Naive thymus-derived CD4-positive, alpha-beta T cell (primary cell): ENCODE measurements around the gene IGSF9B. TPM values are rescaled to one million over a fixed set of nuclear protein-coding genes. Genes with fewer than 3 reads are reported as not detected.

Experiments
- ATAC-seq: fragments of 150-1000 bp; cut with Tn5 transposase; 2 replicates; pipeline ENCODE4 v1.10.0; 2021; ENCODE audit warnings: mild to moderate bottlenecking, moderate library complexity
- CTCF ChIA-PET: fragments of 350-600 bp; sonication (Branson Sonifier 250); formaldehyde crosslinking; loops from one replicate; lab custom pipeline; 2021; ENCODE audit warnings: antibody characterized with exemption; lab: Charles Lee
- POLR2A ChIA-PET: fragments of 350-600 bp; sonication (Branson Sonifier 250); formaldehyde crosslinking; loops from one replicate; lab custom pipeline; 2021; ENCODE audit warnings: antibody characterized with exemption, inconsistent platforms; lab: Charles Lee
- DNase-seq, 9 donors: peaks; one replicate each; pipeline versions ENCODE4 v3.0.0 to v3.0.0-alpha.2; 2020 to 2022; ENCODE audit warnings: mixed read lengths in 1 of 9
- H3K27ac ChIP-seq: one replicate; pipeline ENCODE4 v1.7.0; 2013; ENCODE audit warnings: mild to moderate bottlenecking, low read depth, low read length, moderate library complexity
- H3K27me3 ChIP-seq, 2 donors: one replicate each; pipeline ENCODE4 v1.7.0; 2013; ENCODE audit warnings: low read length in 2 of 2, mild to moderate bottlenecking in 2 of 2, moderate library complexity in 2 of 2; ENCODE audit not compliant: control insufficient read depth in 2 of 2, insufficient read depth in 2 of 2
- H3K36me3 ChIP-seq, 3 experiments: 1 replicate in 2 of 3; 2 replicates in 1 of 3; pipeline ENCODE4 v1.7.0; 2013; ENCODE audit warnings: low read length in 3 of 3, mild to moderate bottlenecking in 3 of 3, moderate library complexity in 1 of 3; ENCODE audit not compliant: insufficient read depth in 3 of 3, control insufficient read depth in 2 of 3
- H3K4me1 ChIP-seq, 2 donors: one replicate each; pipeline ENCODE4 v1.7.0; 2013; ENCODE audit warnings: low read length in 2 of 2, mild to moderate bottlenecking in 2 of 2, moderate library complexity in 1 of 2; ENCODE audit not compliant: control insufficient read depth in 2 of 2, insufficient read depth in 2 of 2
- H3K4me3 ChIP-seq: 2 replicates; pipeline ENCODE4 v1.7.0; 2013; ENCODE audit warnings: mild to moderate bottlenecking, low read length
- H3K9me3 ChIP-seq, 3 experiments: 1 replicate in 2 of 3; 2 replicates in 1 of 3; pipeline ENCODE4 v1.7.0; 2013; ENCODE audit warnings: low read length in 3 of 3; ENCODE audit not compliant: control insufficient read depth in 2 of 3
- H3K27ac Mint-ChIP-seq, 9 donors: one replicate each; pipeline ENCODE4 v1.8.0; 2020 to 2022; ENCODE audit warnings: mixed read lengths in 9 of 9, mild to moderate bottlenecking in 8 of 9, moderate library complexity in 5 of 9, inconsistent platforms in 2 of 9
- H3K27me3 Mint-ChIP-seq, 5 donors: one replicate each; pipeline ENCODE4 v1.8.0; 2021 to 2022; ENCODE audit warnings: mixed read lengths in 5 of 5, mild to moderate bottlenecking in 1 of 5
- H3K36me3 Mint-ChIP-seq, 5 donors: one replicate each; pipeline ENCODE4 v1.8.0; 2020 to 2022; ENCODE audit warnings: mixed read lengths in 5 of 5, mild to moderate bottlenecking in 3 of 5, inconsistent platforms in 1 of 5
- H3K4me1 Mint-ChIP-seq, 7 donors: one replicate each; pipeline ENCODE4 v1.8.0; 2020 to 2022; ENCODE audit warnings: mixed read lengths in 7 of 7, mild to moderate bottlenecking in 3 of 7, inconsistent platforms in 1 of 7
- H3K4me3 Mint-ChIP-seq, 10 donors: one replicate each; pipeline ENCODE4 v1.8.0; 2020 to 2022; ENCODE audit warnings: mild to moderate bottlenecking in 10 of 10, mixed read lengths in 10 of 10, moderate library complexity in 6 of 10, inconsistent platforms in 2 of 10
- H3K9me3 Mint-ChIP-seq, 11 donors: one replicate each; pipeline ENCODE4 v1.8.0; 2020 to 2022; ENCODE audit warnings: mixed read lengths in 11 of 11, mild to moderate bottlenecking in 4 of 11, inconsistent platforms in 1 of 11, moderate library complexity in 1 of 11
- intact Hi-C, 2 donors: fragments of 100-400 bp; cut with micrococcal nuclease; formaldehyde crosslinking; loops; one replicate each; pipeline ENCODE4 v1.15.1; 2023
- polyA plus RNA-seq, 2 donors: library from polyadenylated mRNA; unstranded; fragments of 300-500 nt; fragmentation: Illumina TruSeq; gene quantifications; one replicate each; pipeline ENCODE4 v1.2.3, GENCODE V29; 2021
- total RNA-seq, 6 experiments: library from RNA in 5 of 6; stranded (reverse) in 5 of 6; gene quantifications; 1 replicate in 5 of 6; 2 replicates in 1 of 6; pipeline ENCODE4 v1.2.3 and lab custom pipeline; 2021 to 2026

Gene IGSF9B
- total and polyA plus RNA-seq, 7 experiments from 2014 or later: 1.2 to 155 (median 19.3) TPM

DNA sequence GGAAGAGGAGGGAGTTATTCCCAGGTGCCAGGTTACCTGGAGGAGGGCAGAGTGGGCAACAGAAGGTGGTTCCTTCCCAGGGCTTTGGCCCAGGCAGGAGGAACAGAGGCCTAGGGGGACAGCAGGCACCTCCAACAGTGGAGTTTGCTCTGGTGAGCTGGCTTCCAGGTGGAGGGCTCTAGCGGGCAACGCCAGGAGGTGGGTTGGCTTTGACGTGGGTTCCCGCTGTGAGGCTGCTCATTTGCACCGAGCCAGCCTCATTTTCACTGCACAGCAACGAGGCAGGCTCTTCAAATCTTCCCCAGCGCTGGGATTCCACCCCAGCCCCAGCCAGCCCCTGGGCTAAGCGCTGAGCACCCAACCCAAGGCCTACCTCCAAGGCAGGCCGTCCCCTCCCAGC lies 8.1 kb downstream of the IGSF9B start:
- peaks cover 0 to 5% (median 0%) of the 10 kb centered on the region in 11 donors for H3K9me3 Mint-ChIP-seq
- H3K36me3 Mint-ChIP-seq: peaks cover 0 to 17% (median 0%) of the 10 kb centered on the region in 5 donors
- Histone ChIP-seq H3K36me3 (no peaks in the 10 kb centered on the region), H3K9me3 (no peaks in the 10 kb centered on the region), H3K27me3 (no peaks in the 10 kb centered on the region), H3K4me1 (peaks cover 47 to 67% of the 10 kb centered on the region in 2 donors), H3K4me3 (no peak overlapping the region), H3K27ac (no peak overlapping the region)
- CTCF ChIA-PET: interaction anchor here (0.6 to 4.0 kb wide), 7 partner anchors 10 to 119 kb away, joined by 3 to 29 read pairs (median 4); no protein-coding TSS in a partner anchor
- DNase-seq (no peak), ATAC-seq (no peak)
- intact Hi-C loops: loop anchor here in 1 of 2 donors (5.0 kb wide), 2 partner anchors 329 to 384 kb away; partner anchors contain the start of genes GLB1L2 and GLB1L3
- POLR2A ChIA-PET: interaction anchor here (0.6 to 3.4 kb wide), 5 partner anchors 8 to 277 kb away, joined by 3 to 18 read pairs (median 4); partner anchors contain the start of gene IGSF9B
- peaks cover 0 to 5% (median 0%) of the 10 kb centered on the region in 5 donors for H3K27me3 Mint-ChIP-seq
- H3K4me3 Mint-ChIP-seq: peak overlapping the region in 6 of 10 donors; percentile 68 to 97 (median 76)
- peaks cover 50 to 81% (median 72%) of the 10 kb centered on the region in 7 donors for H3K4me1 Mint-ChIP-seq
- peak overlapping the region in 8 of 9 donors; percentile 27 to 94 (median 84) for H3K27ac Mint-ChIP-seq

- ChIA-PET POLR2A (interaction anchor here (0.7 to 4.9 kb wide), 9 partner anchors 8 to 278 kb away, joined by 3 to 20 read pairs (median 6); partner anchors contain the start of gene IGSF9B), CTCF (interaction anchor here (0.7 to 4.0 kb wide), 13 partner anchors 9 to 120 kb away, joined by 3 to 29 read pairs (median 4); partner anchors contain the start of gene IGSF9B)
- Histone ChIP-seq H3K4me1 (peaks cover 50 to 60% of the 10 kb centered on the region in 2 donors), H3K27ac (peak overlapping the region; percentile 44), H3K4me3 (peak overlapping the region; percentile 39), H3K27me3 (no peaks in the 10 kb centered on the region), H3K36me3 (no peaks in the 10 kb centered on the region), H3K9me3 (no peaks in the 10 kb centered on the region)
- Mint-ChIP-seq H3K4me3 (peak overlapping the region; percentile 50 to 97 (median 76)), H3K27me3 (no peaks in the 10 kb centered on the region), H3K4me1 (peaks cover 41 to 76% (median 64%) of the 10 kb centered on the region in 7 donors), H3K36me3 (peaks cover 0 to 19% (median 0%) of the 10 kb centered on the region in 5 donors), H3K9me3 (peaks cover 0 to 5% (median 0%) of the 10 kb centered on the region in 11 donors), H3K27ac (peak overlapping the region; percentile 60 to 94 (median 85))
- peak; percentile 66 for ATAC-seq
- peak; percentile 49 to 76 (median 74) for DNase-seq
- intact Hi-C loops: loop anchor here (1.0 to 5.0 kb wide), 6 partner anchors 10 to 385 kb away; partner anchors contain the start of genes GLB1L2 (in 1 of the 2) and GLB1L3 (in 1 of the 2)
Observed at GRCh38 chr11:133947321-133947756, 9.4 kb downstream of the IGSF9B start.

DNA sequence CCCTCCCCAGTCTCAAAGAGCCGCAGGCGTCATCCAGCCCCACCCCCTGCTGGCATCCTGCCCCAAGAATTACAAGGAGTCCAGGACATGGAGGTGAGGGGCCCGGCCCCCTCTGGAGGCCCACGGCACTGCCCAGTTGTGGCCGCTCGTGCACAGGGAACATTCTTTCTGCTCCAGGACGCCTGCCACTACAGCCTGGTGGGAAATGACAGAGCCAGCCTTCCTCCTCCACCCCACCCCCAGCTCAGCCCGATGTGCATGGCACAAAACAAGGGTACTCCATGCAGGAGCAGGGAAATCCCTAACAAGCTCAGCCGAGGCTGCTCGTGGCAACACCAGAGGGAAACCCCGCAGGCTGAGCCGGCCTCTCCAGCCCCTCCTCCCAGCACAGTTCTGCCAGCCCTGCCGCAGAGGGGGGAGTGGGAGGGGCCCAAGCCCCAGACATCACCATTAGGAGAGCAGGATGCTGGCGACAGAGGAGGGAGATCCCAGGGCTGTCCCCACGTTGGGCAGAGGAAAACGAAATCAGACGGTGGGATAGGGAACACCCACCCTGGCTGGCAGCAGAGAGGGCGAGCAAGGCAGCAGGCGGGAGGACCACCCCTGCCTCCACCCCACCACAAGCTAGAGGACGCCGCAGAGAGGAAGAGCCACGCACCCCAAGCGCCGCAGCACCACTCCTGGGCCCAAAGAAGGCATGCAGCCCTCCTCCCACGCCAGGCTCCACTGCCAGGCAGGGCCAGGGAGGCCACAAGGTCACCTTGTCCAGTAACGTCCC lies 10.0 kb downstream of the IGSF9B start:
- H3K4me1 ChIP-seq: peaks cover 50 to 56% of the 10 kb centered on the region in 2 donors
- no peaks in the 10 kb centered on the region for H3K27me3 ChIP-seq
- POLR2A ChIA-PET: interaction anchor here (0.9 to 4.9 kb wide), 7 partner anchors 8 to 279 kb away, joined by 3 to 20 read pairs (median 12); partner anchors contain the start of gene IGSF9B
- no peak overlapping the region for H3K27ac ChIP-seq
- Mint-ChIP-seq H3K27ac (peak overlapping the region in 6 of 9 donors; percentile 76 to 94 (median 84)), H3K36me3 (peaks cover 0 to 23% (median 2%) of the 10 kb centered on the region in 5 donors), H3K4me1 (peaks cover 44 to 77% (median 67%) of the 10 kb centered on the region in 7 donors), H3K4me3 (peak overlapping the region in 9 of 10 donors; percentile 12 to 97 (median 73)), H3K9me3 (peaks cover 0 to 5% (median 0%) of the 10 kb centered on the region in 11 donors), H3K27me3 (no peaks in the 10 kb centered on the region)
- intact Hi-C loops: loop anchor here (1.0 to 5.0 kb wide), 6 partner anchors 11 to 386 kb away; partner anchors contain the start of genes GLB1L2 (in 1 of the 2) and GLB1L3 (in 1 of the 2)
- DNase-seq (peak in 2 of 9 donors; percentile 49 to 55), ATAC-seq (peak; percentile 1)
- H3K36me3 ChIP-seq: no peaks in the 10 kb centered on the region
- no peaks in the 10 kb centered on the region for H3K9me3 ChIP-seq
- no peak overlapping the region for H3K4me3 ChIP-seq
- CTCF ChIA-PET: interaction anchor here (0.7 to 4.0 kb wide), 11 partner anchors 10 to 112 kb away, joined by 3 to 29 read pairs (median 4); partner anchors contain the start of gene IGSF9B

DNA sequence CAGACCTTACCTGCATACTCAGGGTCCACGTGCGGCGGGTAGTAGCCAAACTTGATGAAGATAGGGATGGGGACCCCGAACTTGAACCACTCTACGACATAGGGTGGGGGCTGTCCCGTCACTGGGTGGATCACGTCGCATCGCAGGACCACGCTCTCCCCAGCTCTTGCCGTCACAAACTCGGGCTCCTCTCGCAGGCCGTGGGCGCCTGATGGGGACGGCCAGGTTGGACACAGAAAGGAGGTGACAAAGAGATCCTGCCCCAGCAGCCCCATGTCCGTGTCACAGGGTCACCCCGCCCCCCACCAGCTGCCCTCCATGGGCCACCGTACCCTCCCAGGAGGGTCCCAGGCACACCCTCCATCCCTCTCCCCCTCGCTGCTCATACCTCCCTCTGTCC lies 10.7 kb downstream of the IGSF9B start:
- CTCF ChIA-PET: interaction anchor here (0.6 to 4.0 kb wide), 4 partner anchors 15 to 100 kb away, joined by 3 to 29 read pairs (median 8); no protein-coding TSS in a partner anchor
- Histone ChIP-seq H3K27me3 (no peaks in the 10 kb centered on the region), H3K4me3 (peak overlapping the region; percentile 50), H3K4me1 (peaks cover 50 to 56% of the 10 kb centered on the region in 2 donors), H3K36me3 (no peaks in the 10 kb centered on the region), H3K27ac (peak overlapping the region; percentile 70), H3K9me3 (no peaks in the 10 kb centered on the region)
- Mint-ChIP-seq H3K4me3 (peak overlapping the region in 6 of 10 donors; percentile 4 to 97 (median 88)), H3K9me3 (peaks cover 0 to 5% (median 0%) of the 10 kb centered on the region in 11 donors), H3K27ac (peak overlapping the region in 4 of 9 donors; percentile 8 to 99 (median 90)), H3K36me3 (peaks cover 0 to 30% (median 6%) of the 10 kb centered on the region in 5 donors), H3K4me1 (peaks cover 45 to 80% (median 65%) of the 10 kb centered on the region in 7 donors), H3K27me3 (no peaks in the 10 kb centered on the region)
- no peak for ATAC-seq
- intact Hi-C loops: loop anchor here in 1 of 2 donors (5.0 kb wide), 2 partner anchors 331 to 386 kb away; partner anchors contain the start of genes GLB1L2 and GLB1L3
- DNase-seq: no peak
- POLR2A ChIA-PET: interaction anchor here (1.8 to 4.9 kb wide), 6 partner anchors 9 to 278 kb away, joined by 3 to 20 read pairs (median 13); partner anchors contain the start of genes IGSF9B, NCAPD3 and VPS26B

- peak; percentile 83 for ATAC-seq
- peaks cover 0 to 5% (median 0%) of the 10 kb centered on the region in 11 donors for H3K9me3 Mint-ChIP-seq
- Histone ChIP-seq H3K36me3 (no peaks in the 10 kb centered on the region), H3K27me3 (no peaks in the 10 kb centered on the region), H3K9me3 (no peaks in the 10 kb centered on the region), H3K4me3 (peak overlapping the region; percentile 50), H3K27ac (peak overlapping the region; percentile 70), H3K4me1 (peaks cover 50 to 56% of the 10 kb centered on the region in 2 donors)
- intact Hi-C loops: loop anchor here (1.0 to 5.0 kb wide), 9 partner anchors 12 to 387 kb away; partner anchors contain the start of genes ACAD8 (in 1 of the 2), GLB1L2 (in 1 of the 2), GLB1L3 (in 1 of the 2) and JAM3 (in 1 of the 2)
- peaks cover 0 to 34% (median 6%) of the 10 kb centered on the region in 5 donors for H3K36me3 Mint-ChIP-seq
- peaks cover 45 to 84% (median 65%) of the 10 kb centered on the region in 7 donors for H3K4me1 Mint-ChIP-seq
- CTCF ChIA-PET: interaction anchor here (0.6 to 4.0 kb wide), 2 partner anchors 16 to 18 kb away, joined by 3 to 29 read pairs; no protein-coding TSS in a partner anchor
- H3K27me3 Mint-ChIP-seq: no peaks in the 10 kb centered on the region
- H3K4me3 Mint-ChIP-seq: peak overlapping the region; percentile 80 to 97 (median 86)
- DNase-seq: peak; percentile 41 to 87 (median 86)
- POLR2A ChIA-PET: interaction anchor here (0.6 to 4.9 kb wide), 6 partner anchors 10 to 279 kb away, joined by 3 to 20 read pairs (median 10); partner anchors contain the start of genes IGSF9B, NCAPD3 and VPS26B
- H3K27ac Mint-ChIP-seq: peak overlapping the region; percentile 88 to 99 (median 95)
Observed at GRCh38 chr11:133945087-133945974, 11.4 kb downstream of the IGSF9B start.
